ENCODE results near the gene INMT.

Gene INMT

DNA sequence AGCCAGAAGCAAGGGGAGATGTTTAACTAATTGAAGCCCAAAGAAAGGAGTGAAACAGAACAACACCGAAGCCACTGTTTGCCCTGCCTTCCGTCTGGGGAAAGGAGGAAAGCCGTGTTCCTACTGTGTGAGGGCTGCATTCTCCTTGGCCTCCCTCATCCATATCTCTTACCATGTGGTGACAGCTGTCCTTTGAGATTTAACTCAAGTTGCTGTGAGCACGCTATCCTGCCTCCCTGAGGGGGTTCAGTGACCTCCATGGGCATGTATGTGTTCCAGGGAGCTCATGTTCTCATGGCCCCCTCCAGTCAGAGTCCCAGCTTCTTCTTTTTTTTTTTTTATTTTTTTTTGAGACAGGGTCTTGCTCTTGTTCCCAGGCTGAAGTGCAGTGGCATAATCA is 43.5 kb upstream of the INMT start:
- Histone ChIP-seq H4K20me1 (ENCODE audit: insufficient read depth, low read length) (no peaks in the 10 kb centered on the region), H3K27ac (ENCODE audit: low read length) (no peak overlapping the region), H3K4me2 (ENCODE audit: low read length) (no peak overlapping the region), H3K27me3 (ENCODE audit: low read depth, low read length) (no peaks in the 10 kb centered on the region), H3K9me3 (ENCODE audit: insufficient read depth, low read length) (no peaks in the 10 kb centered on the region), H3K36me3 (replicated peaks; ENCODE audit: low read depth, low read length) (no peaks in the 10 kb centered on the region), H3K4me1 (ENCODE audit: low read length) (no peaks in the 10 kb centered on the region), H2AFZ (ENCODE audit: low read depth, low read length) (no peak overlapping the region), H3K9ac (ENCODE audit: low read length) (no peak overlapping the region), H3K79me2 (ENCODE audit: low read length) (no peaks in the 10 kb centered on the region), H3K4me3 (ENCODE audit: low read length) (no peak overlapping the region)
- TF ChIP-seq, protein P1, sequence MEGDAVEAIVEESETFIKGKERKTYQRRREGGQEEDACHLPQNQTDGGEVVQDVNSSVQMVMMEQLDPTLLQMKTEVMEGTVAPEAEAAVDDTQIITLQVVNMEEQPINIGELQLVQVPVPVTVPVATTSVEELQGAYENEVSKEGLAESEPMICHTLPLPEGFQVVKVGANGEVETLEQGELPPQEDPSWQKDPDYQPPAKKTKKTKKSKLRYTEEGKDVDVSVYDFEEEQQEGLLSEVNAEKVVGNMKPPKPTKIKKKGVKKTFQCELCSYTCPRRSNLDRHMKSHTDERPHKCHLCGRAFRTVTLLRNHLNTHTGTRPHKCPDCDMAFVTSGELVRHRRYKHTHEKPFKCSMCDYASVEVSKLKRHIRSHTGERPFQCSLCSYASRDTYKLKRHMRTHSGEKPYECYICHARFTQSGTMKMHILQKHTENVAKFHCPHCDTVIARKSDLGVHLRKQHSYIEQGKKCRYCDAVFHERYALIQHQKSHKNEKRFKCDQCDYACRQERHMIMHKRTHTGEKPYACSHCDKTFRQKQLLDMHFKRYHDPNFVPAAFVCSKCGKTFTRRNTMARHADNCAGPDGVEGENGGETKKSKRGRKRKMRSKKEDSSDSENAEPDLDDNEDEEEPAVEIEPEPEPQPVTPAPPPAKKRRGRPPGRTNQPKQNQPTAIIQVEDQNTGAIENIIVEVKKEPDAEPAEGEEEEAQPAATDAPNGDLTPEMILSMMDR (IDR thresholded peaks at IDR 0.05; ENCODE audit: low read depth, low read length), result no peak
- TF ChIP-seq EZH2phosphoT487 (IDR thresholded peaks at IDR 0.05; ENCODE audit: low read depth), result no peak

DNA sequence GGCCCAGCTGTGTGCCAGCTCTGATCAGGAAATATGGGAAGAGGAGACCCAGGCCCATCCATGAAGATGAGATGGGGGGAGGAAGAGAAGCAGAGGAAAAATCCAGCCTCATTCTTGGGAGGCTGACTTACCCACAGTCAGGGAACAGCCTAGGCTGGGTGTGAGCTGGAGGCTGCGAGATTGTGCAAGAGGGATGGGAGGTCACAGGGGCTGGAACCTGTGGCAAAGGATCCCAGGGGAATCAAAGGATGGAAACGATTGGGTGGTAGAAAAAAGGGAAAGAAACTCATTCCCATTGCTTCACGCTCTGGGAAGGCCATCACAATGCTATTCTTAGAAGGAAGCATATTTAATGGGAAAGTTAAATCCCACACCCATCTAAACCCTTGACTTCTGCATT is 43.0 kb upstream of the INMT start:
- no peaks in the 10 kb centered on the region for H3K4me1 ChIP-seq (ENCODE audit: low read length)
- H3K4me2 ChIP-seq (ENCODE audit: low read length), result no peak overlapping the region
- H4K20me1 ChIP-seq (ENCODE audit: insufficient read depth, low read length), result no peaks in the 10 kb centered on the region
- H3K9me3 ChIP-seq (ENCODE audit: insufficient read depth, low read length), result no peaks in the 10 kb centered on the region
- H3K79me2 ChIP-seq (ENCODE audit: low read length), result no peaks in the 10 kb centered on the region
- no peak overlapping the region for H3K9ac ChIP-seq (ENCODE audit: low read length)
- no peak overlapping the region for H3K4me3 ChIP-seq (ENCODE audit: low read length)
- no peak for TF ChIP-seq EZH2phosphoT487 (IDR thresholded peaks at IDR 0.05; ENCODE audit: low read depth)
- TF ChIP-seq, protein P1 (IDR thresholded peaks at IDR 0.05; ENCODE audit: low read depth, low read length), result no peak
- no peak overlapping the region for H3K27ac ChIP-seq (ENCODE audit: low read length)
- no peaks in the 10 kb centered on the region for H3K27me3 ChIP-seq (ENCODE audit: low read depth, low read length)
- no peaks in the 10 kb centered on the region for H3K36me3 ChIP-seq (replicated peaks; ENCODE audit: low read depth, low read length)
- no peak overlapping the region for H2AFZ ChIP-seq (ENCODE audit: low read depth, low read length)

GRCh38 chr7:30709549-30709948 is 42.4 kb upstream of the INMT start:
- no peak overlapping the region for H3K9ac ChIP-seq (ENCODE audit: low read length)
- no peaks in the 10 kb centered on the region for H3K79me2 ChIP-seq (ENCODE audit: low read length)
- no peaks in the 10 kb centered on the region for H3K36me3 ChIP-seq (replicated peaks; ENCODE audit: low read depth, low read length)
- H4K20me1 ChIP-seq (ENCODE audit: insufficient read depth, low read length), result no peaks in the 10 kb centered on the region
- TF ChIP-seq, protein P1 (IDR thresholded peaks at IDR 0.05; ENCODE audit: low read depth, low read length), result no peak
- TF ChIP-seq EZH2phosphoT487 (IDR thresholded peaks at IDR 0.05; ENCODE audit: low read depth), result no peak
- no peaks in the 10 kb centered on the region for H3K27me3 ChIP-seq (ENCODE audit: low read depth, low read length)
- H3K4me1 ChIP-seq (ENCODE audit: low read length), result no peaks in the 10 kb centered on the region
- H3K4me3 ChIP-seq (ENCODE audit: low read length), result no peak overlapping the region
- no peak overlapping the region for H2AFZ ChIP-seq (ENCODE audit: low read depth, low read length)
- no peak overlapping the region for H3K4me2 ChIP-seq (ENCODE audit: low read length)
- H3K27ac ChIP-seq (ENCODE audit: low read length), result no peak overlapping the region
- no peaks in the 10 kb centered on the region for H3K9me3 ChIP-seq (ENCODE audit: insufficient read depth, low read length)

DNA sequence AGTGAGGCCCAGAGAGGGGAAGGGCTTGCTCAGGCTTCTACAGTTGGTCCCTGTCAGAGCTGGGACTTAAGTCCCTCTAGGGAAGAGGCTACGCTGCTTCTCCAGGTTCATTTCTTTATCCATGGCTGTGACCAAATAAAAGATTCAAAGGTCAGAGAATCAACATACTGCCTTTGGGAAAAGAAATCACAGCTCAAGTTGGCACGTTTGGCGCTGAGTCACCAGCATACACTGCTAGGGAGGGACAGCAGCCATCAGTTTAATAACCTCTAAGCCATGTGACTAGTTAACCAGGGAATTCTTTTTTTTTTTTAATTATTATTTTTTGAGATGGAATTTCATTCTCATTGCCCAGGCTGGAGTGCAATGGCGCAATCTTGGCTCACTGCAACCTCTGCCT is 41.3 kb upstream of the INMT start:
- no peak overlapping the region for H3K4me2 ChIP-seq (ENCODE audit: low read length)
- H3K27ac ChIP-seq (ENCODE audit: low read length), result no peak overlapping the region
- no peaks in the 10 kb centered on the region for H3K79me2 ChIP-seq (ENCODE audit: low read length)
- H3K4me1 ChIP-seq (ENCODE audit: low read length), result no peaks in the 10 kb centered on the region
- H3K4me3 ChIP-seq (ENCODE audit: low read length), result no peak overlapping the region
- H3K36me3 ChIP-seq (replicated peaks; ENCODE audit: low read depth, low read length), result no peaks in the 10 kb centered on the region
- TF ChIP-seq, protein P1 (IDR thresholded peaks at IDR 0.05; ENCODE audit: low read depth, low read length), result no peak
- TF ChIP-seq EZH2phosphoT487 (IDR thresholded peaks at IDR 0.05; ENCODE audit: low read depth), result no peak
- H3K9me3 ChIP-seq (ENCODE audit: insufficient read depth, low read length), result no peaks in the 10 kb centered on the region
- H4K20me1 ChIP-seq (ENCODE audit: insufficient read depth, low read length), result no peaks in the 10 kb centered on the region
- no peak overlapping the region for H2AFZ ChIP-seq (ENCODE audit: low read depth, low read length)
- H3K9ac ChIP-seq (ENCODE audit: low read length), result no peak overlapping the region
- no peaks in the 10 kb centered on the region for H3K27me3 ChIP-seq (ENCODE audit: low read depth, low read length)

All from OCI-LY3 (cell line).